ENCODE data around the gene LIMS2. TPM values are rescaled to one million over a fixed set of nuclear protein-coding genes. Genes with fewer than 3 reads are reported as not detected.

The LIMS2 gene
- total and polyA plus RNA-seq, 2 of the 8 experiments (the other 6 are each of a cell fraction or from before 2014, with no cell fraction given), result 3.3 to 4.8 TPM

- DNase-seq (ENCODE audit: low read depth in 1 of 2, low spot score in 2 of 2), result no peak
- no peak overlapping the region for H3K14ac ChIP-seq (ENCODE audit: insufficient read length)
- TF ChIP-seq CREB1 (IDR thresholded peaks at IDR 0.05) (no peak), GABPA (IDR thresholded peaks at IDR 0.05; ENCODE audit: borderline replicate concordance, insufficient read depth, low read length) (no peak), CBX5 (IDR thresholded peaks at IDR 0.05; ENCODE audit: low read depth, low read length) (no peak), SIN3A (conservative IDR thresholded peaks at IDR 0.05 in 1 of 2, IDR thresholded peaks at IDR 0.05 in 1 of 2; ENCODE audit: low read depth in 1 of 2, low read length in 2 of 2) (no peak), CTCF (IDR thresholded peaks at IDR 0.05; ENCODE audit: control extremely low read depth in 1 of 3, insufficient read depth in 1 of 3, low read depth in 1 of 3, low read length in 3 of 3) (no peak), TCF12 (IDR thresholded peaks at IDR 0.05; ENCODE audit: low read depth, low read length) (no peak), RBBP5 (IDR thresholded peaks at IDR 0.05; ENCODE audit: borderline replicate concordance, low read depth, low read length) (no peak)
- TF ChIP-seq, protein P1, sequence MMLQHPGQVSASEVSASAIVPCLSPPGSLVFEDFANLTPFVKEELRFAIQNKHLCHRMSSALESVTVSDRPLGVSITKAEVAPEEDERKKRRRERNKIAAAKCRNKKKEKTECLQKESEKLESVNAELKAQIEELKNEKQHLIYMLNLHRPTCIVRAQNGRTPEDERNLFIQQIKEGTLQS (IDR thresholded peaks at IDR 0.05; ENCODE audit: insufficient read depth, low read depth, low read length), result no peak
Measured at GRCh38 chr2:127698553-127699355, 23.4 kb upstream of the LIMS2 start.

More at GRCh38 chr2:127698553-127699355, 23.4 kb upstream of the LIMS2 start:
- ChIA-PET CTCF (ENCODE audit: partially characterized antibody) (interaction anchor here (4.4 kb wide), 1 partner anchor 59 kb away, joined by 15 read pairs; no protein-coding TSS in a partner anchor), POLR2A (ENCODE audit: partially characterized antibody) (interaction anchor here (0.9 to 1.1 kb wide), 2 partner anchors 23 to 43 kb away, joined by 3 read pairs; partner anchors contain the start of gene LIMS2)
- peaks cover 0 to 6% (median 0%) of the 10 kb centered on the region in 4 experiments; a peak in 1 of 8 replicates for H3K36me3 ChIP-seq (ENCODE audit: control insufficient read depth in 2 of 4, insufficient read depth in 4 of 4, low read length in 3 of 4)
- H3K4me3 ChIP-seq (ENCODE audit: extremely low read depth in 1 of 4, insufficient read depth in 2 of 4, low read depth in 3 of 4, low read length in 4 of 4), result no peak overlapping the region
- no peak overlapping the region for H2BK5ac ChIP-seq (ENCODE audit: low read depth, low read length)
- WGBS, 2 experiments (ENCODE audit: extremely low coverage in 1 of 2, insufficient coverage in 1 of 2, insufficient read length in 1 of 2, insufficient replicate concordance in 2 of 2, low coverage in 1 of 2, low lambda C conversion rate in 2 of 2, missing lambda C conversion rate in 1 of 2), result 92% methylated on average over 27 of the region's 27 CpGs; no CpG with 5 or more reads in 1 of the 2 experiments
- H3K23ac ChIP-seq (ENCODE audit: insufficient read length), result no peak overlapping the region
- H3K4ac ChIP-seq (replicated peaks; ENCODE audit: insufficient read length, low read depth, low read length), result no peak overlapping the region
- H3K27me3 ChIP-seq (replicated peaks in 1 of 4; ENCODE audit: control insufficient read depth in 3 of 4, extremely low read depth in 1 of 4, insufficient read depth in 3 of 4, low read length in 3 of 4), result peaks cover 0 to 8% (median 5%) of the 10 kb centered on the region in 4 experiments; a peak in 3 of 7 replicates
- peaks cover 0 to 4% (median 3%) of the 10 kb centered on the region in 4 experiments; a peak in 6 of 7 replicates for H3K4me1 ChIP-seq (replicated peaks in 1 of 4; ENCODE audit: control insufficient read depth in 3 of 4, insufficient read depth in 4 of 4, low read length in 3 of 4)
- H3K18ac ChIP-seq (ENCODE audit: extremely low read depth, low read length), result no peak overlapping the region
- peaks cover 6% of the 10 kb centered on the region for H3K23me2 ChIP-seq (ENCODE audit: low read depth, low read length)
- no peak overlapping the region for H2BK15ac ChIP-seq (ENCODE audit: low read length)
- H3K79me1 ChIP-seq (ENCODE audit: low read depth, low read length), result no peaks in the 10 kb centered on the region
- H3K9me3 ChIP-seq (ENCODE audit: insufficient read depth in 2 of 2, low read depth in 1 of 2, low read length in 1 of 2), result no peaks in the 10 kb centered on the region
- H3K79me2 ChIP-seq (ENCODE audit: control insufficient read depth in 1 of 2, insufficient read depth in 2 of 2, low read length in 2 of 2), result peaks cover 0 to 10% of the 10 kb centered on the region in 2 experiments; a peak in 2 of 4 replicates
- peak overlapping the region; percentile 94; the same call in 1 of the 2 replicates for H2BK12ac ChIP-seq (ENCODE audit: low read depth, low read length)
- peaks cover 2 to 10% of the 10 kb centered on the region in 2 experiments for H4K20me1 ChIP-seq (replicated peaks in 1 of 2; ENCODE audit: control insufficient read depth in 1 of 2, insufficient read depth in 2 of 2, low read length in 2 of 2)
- H4K8ac ChIP-seq (ENCODE audit: extremely low read depth, insufficient read depth, low read length), result no peak overlapping the region
- no peak overlapping the region for H2AK5ac ChIP-seq (ENCODE audit: low read depth, low read length)
- H3K27ac ChIP-seq (ENCODE audit: low read depth, low read length), result no peak overlapping the region
- no peak overlapping the region for H3K9ac ChIP-seq (replicated peaks in 1 of 4; ENCODE audit: extremely low read depth in 1 of 4, low read depth in 3 of 4, low read length in 3 of 4)
- H4K5ac ChIP-seq (ENCODE audit: insufficient read length, low read depth, low read length), result no peak overlapping the region
- FAIRE-seq, result no peak
- H2BK120ac ChIP-seq (replicated peaks; ENCODE audit: low read depth, low read length), result no peak overlapping the region
- no peak overlapping the region for H2BK20ac ChIP-seq (ENCODE audit: low read length)
- no peak overlapping the region for H3K4me2 ChIP-seq (ENCODE audit: insufficient read depth in 1 of 2, low read depth in 2 of 2, low read length in 2 of 2)
- H2AFZ ChIP-seq (ENCODE audit: low read length), result no peak overlapping the region
- no peak overlapping the region for H3K56ac ChIP-seq (replicated peaks; ENCODE audit: insufficient read length, low read depth, low read length)
- no peak overlapping the region for H4K91ac ChIP-seq (replicated peaks; ENCODE audit: insufficient read length, low read length)
